ENCODE results near the gene SLCO3A1.
"Not testable (repeated sequence)": the region's sequence is repeated elsewhere in the genome, so short reads cannot be mapped to it uniquely, and the experiment has no call there.

The SLCO3A1 gene

DNA sequence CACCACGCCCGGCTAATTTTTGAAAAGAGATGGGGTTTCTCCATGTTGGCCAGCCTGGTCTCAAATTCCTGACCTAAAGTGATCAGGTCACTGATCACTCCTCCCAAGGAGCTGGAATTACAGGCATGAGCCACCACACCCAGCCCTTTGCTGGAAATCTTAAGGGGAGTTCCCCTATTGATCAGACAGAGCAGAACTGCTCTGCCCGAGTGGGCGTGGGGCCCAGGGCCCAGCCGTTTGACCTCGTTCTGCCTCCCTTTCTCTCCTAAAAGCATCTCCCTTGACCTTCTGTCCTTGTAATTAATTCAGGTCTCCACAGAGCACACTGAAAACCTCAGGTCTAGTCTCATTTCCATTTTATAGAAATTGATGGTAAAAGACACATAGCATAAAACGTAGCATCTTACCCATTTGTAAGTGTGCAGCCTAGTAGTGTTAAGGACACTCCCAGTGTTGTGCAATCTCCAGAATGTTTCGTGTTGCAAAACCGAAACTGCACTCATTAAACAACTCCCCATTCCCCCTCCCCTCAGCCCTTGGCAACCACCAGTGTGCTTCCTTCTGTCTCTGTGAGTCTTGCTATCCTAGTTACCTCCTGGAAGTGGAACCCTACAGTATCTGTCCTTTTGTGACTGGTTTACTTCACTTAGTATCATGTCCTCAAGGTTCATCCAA is 89.3 kb downstream of the SLCO3A1 start:
- DNase-seq, result peak; percentile 35 to 94

DNA sequence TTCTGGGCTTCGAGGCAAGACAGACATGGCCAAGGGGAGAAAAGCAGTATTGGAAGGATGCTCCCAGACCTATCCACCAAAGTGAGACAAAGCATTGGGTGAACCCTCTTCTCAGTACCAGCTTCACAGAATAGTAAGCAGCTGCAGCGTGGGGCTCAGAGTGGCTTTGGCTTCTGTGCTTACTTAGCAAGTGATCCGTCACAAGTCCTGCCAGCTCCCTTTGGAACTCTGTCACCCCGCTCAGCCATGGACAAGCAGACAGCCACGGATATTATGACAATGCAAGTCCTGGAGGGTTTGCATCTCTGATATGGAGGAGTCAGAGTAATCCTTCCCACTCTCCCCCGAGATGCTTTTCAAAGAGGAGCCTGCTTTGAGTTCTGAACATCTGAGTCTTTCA is 90.8 kb downstream of the SLCO3A1 start:
- no peak for DNase-seq

DNA sequence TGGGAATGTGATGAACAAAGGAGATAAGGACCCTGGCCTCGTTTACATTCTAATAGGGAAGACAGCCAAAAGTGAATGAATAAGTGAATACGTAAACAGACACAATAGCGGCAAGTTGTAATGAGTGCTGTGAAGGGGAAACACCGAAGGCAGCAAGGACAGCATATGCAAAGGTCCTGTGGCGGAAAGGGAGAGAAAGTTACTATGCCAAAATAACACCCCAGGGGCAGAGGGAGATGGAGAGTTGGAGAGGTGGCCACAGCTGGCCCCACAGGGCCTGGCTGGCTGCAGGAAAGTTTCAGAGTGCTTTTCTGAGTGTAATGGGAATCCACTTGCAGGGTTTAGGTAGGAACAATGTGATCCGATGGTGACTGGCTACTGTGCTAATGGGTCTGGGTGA is 91.9 kb downstream of the SLCO3A1 start:
- DNase-seq, result no peak

DNA sequence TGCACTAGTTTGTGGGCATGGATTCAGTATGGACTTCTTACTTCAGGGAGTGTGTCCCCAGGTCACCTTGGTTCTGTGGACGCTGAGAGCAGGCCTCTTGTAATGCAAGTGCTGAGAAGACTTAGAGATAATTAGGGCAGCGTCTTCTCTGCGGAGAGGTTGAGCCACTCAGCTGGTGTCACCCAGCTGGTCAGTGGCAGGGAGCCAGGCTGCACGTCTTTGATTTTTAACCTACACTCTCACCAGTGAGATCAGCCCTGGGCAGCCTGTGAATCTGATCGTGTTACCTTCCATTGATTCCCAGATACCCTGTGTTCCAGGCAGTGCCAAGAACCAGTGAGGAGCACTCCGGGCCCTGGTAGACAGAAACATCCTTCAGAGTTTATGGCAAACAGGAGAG is 92.6 kb downstream of the SLCO3A1 start:
- DNase-seq, result no peak

DNA sequence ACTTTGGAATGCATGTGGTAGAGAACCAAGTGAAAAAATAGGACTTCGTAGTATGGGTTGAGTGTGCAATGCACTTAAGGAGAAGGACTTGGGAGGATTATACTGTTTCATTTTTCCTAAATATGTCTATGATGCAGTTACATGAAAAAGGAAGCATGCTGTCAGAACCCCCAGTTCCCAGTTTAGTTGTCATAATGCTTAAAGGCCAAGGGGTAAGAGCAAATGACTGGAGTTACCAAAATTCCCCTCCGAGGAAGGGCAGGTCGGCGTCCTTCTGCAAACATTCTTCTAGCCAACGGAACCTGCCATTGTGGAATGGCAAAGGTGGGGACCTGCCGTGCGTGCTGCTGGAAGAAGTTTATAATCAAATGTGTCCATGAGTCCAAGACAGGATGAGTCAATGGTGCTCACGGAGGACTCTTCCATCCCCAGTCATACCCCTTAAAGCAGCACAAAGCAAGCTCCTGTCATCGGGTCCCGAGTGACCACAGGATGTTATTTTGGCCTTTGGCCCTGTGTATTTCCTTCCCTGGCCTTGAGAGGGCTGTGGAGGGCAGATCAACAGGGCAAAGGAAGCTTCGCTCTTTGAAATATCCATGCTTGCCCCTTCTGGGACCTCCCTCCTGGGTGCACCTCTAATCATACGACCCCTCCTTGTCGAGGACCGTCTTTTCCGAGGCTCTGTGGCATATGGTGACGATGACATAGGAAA is 93.2 kb downstream of the SLCO3A1 start:
- DNase-seq, result no peak

DNA sequence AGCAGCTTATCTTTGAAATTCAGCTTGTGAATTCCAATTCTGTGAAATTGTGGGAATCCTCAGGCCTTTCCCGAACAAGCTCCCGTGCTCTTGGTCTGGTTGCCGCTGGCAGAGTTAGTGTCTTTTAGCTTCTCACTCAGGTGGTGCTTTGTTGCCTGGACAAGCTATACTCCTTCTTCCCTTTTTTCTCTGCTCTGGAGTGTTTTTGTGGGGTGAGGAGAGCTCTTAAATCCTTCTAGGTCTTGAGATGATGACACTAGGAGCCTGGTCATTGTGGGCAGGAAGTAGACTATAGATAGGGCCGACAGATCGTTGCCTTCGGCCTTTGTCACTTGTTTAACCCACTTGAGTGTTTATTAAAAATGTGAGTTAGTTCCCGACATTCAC is 93.8 kb downstream of the SLCO3A1 start:
- DNase-seq, result peak in 1 of 2 donors; percentile 69

DNA sequence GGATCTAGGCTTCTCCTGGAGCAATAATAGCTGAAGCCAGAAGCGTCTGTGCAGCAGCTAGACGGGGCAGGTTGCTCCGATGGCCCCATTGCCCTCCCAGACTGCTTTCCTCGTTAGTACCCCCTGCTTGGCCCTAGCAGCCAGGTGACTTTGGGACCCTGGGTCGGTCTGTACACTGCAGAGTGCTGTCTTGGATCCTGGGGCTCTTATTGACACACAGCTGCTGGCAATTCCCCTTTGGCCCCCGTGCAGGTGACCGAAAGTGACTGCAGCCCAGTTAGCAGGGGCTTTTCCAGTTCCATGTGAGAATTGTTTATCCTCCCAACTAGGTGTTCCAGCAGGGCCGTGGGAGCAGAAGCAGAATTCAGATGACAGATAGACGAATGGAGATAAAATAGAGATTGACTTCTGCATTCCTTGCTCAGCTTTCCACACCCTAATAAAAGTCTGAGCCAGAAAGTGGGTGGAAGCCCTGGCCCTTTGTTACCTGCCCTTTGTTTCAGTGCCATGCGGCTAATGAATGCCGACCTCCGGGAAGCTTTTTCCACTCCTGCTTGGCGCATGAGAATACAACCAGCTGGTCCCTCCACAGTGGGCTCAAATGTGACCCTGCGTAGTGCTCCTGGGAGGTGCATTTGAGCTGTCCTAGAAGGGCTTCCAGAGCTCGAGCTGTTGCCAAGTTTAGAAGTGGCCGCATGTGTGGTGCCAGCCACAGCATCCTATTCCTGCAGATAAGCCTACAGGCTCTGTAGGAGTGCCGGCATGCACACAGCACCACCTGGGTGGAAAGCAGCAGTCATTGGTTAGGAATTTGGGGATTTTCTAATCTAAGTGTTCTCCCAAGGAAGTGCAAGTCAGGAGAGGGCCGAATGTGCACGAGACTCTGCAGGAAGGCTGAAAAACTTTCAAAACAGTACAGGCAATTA is 94.4 kb downstream of the SLCO3A1 start:
- no peak for DNase-seq

DNA sequence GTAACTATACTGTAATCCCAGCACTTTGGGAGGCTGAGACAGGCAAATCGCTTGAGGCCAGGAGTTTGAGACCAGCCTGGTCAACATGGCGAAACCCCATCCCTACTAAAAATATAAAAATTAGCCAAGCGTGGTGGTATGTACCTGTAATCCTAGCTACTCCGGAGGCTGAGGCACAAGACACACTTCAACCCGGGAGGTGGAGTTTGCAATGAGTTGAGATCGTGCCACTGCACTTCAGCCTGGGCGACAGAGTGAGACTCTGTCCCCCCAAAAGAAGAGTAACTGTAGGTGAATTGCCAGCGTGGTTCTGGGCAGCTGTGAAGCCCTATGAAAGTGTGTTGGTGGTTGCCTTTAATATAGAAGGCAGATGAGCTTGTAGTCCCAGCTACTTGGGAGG is 95.9 kb downstream of the SLCO3A1 start:
- no peak for DNase-seq

DNA sequence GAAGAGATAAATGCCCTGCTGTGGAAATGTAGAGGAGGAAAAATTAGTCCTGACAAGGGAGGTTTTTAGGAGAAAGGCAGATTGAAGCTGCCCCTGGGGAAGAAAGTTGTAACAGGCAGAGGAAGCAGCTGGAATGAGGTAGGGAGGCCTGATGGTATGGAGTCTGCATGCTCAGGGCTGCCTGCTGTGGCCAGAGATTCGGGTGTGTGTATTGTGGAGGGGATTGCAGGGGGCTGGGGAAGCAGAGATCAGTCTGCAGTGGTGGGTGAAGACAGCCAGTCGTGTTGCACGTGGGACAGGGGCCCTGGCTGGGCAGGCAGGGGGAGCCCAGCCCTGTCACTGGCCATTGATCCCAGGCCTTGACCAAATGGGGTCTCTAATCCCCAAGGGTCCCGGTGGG is 96.5 kb downstream of the SLCO3A1 start:
- no peak for DNase-seq

DNA sequence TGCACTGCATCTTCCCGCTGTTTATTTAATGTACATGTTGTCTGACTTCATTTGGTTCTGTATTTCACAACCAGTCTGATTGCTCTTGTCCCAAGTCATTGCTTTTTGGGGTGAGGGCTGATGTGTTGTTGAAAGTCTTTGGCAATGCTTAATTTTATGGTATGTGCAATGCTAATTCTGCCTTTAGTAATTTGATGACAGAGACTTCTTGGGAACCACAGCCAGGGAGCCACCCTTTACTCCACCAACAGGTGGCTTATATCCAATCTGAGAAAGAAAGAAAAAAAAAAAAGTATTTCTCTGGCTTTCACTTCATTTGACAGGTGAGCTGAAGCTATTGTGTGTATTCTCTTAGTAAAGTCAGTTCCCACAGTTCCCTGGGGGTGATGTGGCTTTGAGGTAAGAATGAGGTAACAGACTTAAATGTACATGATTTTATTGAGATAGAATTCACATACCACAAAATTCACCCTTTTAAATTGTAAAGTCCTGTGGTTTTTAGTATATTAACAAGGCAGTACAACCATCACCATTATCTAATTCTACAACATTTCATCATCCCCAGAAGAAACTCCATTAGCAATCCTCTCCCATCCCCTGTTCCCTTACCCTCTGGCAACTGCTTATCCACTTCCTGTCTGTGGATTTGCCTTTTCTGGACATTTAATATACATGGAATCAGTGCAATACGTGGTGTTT is 97.3 kb downstream of the SLCO3A1 start:
- DNase-seq, result no peak

DNA sequence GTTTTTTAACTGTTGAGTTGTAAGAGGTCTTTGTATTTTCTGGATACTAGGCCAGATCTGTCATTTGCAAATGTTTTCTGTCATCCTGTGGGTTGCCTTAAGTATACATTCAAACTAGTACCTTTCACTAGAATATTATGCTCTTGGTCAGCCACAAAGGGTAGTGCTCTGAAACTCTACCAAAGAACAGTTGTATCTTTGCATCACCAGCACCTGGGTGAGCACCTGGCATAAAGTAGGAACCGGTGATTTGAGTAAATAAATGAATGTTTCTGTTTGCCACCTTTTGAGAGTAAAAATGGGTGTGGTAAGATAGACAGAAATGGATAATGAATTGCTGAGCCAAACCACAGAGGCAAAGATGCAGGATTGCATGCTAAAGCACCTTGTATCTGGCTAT is 98.7 kb downstream of the SLCO3A1 start:
- DNase-seq, result no peak

DNA sequence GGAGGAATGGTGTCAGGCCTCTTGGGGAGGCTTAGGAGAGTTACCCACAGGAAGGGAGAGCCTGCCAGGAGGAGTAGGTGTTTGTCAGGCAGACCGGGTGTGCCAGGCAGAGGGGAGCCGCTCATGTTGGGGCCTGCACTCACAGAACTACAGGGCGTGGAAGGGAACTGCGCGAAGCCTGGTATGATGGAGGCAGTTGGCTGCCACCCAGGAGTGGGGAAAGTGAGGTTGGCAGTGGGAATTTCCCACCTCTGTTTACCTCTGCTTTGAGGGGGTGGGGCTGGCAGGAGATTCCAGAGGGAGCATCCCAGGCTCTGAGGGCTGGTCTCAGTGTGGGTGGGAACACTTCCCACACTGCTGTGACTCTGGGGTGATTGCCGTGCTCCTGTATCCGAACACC is 99.9 kb downstream of the SLCO3A1 start:
- no peak for DNase-seq

DNA sequence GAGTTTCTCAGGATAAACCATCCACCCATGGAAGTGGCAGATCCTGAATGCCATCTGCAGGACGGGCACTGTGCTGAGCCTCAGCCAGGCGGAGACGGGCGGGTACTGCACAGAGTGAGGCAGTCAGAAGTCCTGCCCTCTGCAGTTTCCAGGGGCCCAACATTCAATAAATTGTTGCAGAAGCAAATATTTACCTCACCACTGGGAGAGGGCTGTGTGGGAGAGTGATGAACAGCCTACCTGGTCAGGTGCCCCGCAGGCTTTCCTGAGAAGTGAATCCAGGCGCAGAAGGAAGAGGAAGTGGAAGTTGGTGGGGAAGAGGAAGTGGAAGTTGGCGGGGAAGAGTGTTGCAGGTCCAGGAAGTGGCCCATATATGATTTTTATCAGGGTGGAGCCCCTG is 100.8 kb downstream of the SLCO3A1 start:
- no peak for DNase-seq

DNA sequence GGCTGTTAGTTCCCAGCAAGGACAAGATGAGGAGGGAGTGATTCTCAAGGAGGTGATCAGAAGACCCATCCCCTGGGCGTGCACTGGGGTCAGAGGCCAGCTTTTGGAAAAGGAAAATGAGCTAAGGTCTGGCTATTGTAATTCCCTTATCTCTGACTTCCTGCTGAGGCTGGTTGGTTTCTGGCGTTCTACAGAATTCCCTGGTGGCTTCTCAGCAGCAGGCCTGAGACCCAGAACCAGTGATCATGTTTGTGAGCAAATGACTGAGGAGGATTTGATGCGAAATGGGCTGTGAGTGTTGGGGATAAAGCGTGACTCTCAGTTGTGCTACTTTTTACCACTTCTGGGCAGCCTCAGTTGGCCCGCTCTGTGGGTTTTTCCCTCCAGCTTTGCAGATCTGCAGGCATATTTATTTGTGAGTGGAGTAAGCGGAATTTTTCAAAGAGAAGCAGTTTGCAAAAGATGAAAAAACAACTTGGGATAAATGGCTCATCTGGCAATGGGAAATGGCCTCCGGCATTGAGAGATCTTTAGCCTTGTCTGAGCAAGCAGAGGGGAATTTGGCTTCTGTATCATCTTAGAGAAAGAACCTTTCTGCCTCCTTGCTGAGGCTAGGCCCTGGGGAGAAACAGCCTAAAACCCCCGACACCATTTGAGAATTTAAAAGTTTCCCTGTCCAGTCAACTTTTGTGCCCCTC is 102.7 kb downstream of the SLCO3A1 start:
- DNase-seq, result no peak

DNA sequence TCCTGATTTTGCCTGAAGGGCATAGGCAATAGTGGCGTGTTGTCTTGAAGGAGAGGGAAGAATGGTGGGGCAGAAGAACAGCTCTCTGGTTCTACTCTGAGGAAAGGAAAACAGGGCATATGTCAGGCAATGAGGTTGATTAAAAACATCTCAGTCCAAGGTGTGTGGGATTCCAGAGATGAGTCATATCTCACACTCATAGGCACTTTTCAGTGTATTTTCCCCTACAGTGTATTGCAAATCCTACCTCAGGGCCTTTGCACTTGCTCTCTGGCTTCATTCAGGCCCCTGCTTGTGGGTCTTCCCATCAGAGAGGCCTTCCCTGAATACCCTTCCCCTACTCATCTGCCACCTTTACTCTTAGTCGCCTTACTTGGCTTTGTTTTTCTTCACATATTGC is 107.8 kb downstream of the SLCO3A1 start:
- no peak for DNase-seq

DNA sequence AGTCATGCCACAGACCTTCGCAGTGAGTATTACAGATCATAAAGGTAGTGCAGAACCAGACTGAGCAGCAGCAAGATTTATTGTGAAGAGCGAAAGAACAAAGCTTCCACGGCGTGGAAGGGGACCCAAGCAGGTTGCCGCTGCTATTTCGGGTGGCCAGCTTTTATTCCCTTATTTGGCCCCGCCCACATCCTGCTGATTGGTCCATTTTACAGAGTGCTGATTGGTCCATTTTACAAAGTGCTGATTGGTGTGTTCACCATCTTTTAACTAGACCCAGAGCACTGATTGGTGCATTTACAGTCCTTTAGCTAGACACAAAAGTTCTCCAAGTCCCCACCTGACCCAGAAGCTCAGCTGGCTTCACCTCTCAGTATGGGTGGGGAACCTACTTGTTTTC is 110.2 kb downstream of the SLCO3A1 start:
- not testable (repeated sequence) for DNase-seq

DNA sequence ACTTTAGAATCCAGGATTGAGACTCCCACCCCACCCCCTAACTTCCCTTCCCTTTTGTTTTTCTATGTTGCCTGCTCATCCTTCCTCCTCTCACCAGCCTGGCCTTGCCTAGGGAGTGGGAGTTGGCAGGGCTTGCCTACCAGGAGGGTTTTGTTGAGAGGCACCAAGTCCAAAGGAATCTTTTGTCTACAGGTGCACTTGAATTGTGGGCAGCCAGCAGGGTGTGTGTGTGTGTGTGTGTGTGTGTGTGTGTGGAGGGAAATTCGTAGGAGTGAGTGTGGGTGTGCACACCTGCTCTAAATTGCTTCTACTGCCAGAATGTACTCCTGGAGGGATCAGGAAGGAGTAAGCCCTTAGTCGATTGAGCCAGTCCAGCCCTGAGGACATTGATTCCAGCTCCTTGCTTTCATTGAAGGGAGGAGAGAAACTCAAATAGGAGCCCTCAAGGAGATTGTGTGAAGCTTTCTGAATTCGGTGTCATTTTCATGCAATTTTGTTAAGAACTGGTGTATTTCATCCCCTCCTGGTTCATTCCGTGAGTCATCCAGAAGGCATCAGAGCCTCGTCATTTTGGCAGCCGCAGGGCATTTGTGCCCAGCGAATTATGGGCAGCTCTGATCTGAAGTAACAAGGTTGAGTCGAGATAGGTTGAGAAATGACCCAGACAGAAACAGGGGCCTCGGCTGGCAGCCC is 112.1 kb downstream of the SLCO3A1 start:
- DNase-seq, result no peak

DNA sequence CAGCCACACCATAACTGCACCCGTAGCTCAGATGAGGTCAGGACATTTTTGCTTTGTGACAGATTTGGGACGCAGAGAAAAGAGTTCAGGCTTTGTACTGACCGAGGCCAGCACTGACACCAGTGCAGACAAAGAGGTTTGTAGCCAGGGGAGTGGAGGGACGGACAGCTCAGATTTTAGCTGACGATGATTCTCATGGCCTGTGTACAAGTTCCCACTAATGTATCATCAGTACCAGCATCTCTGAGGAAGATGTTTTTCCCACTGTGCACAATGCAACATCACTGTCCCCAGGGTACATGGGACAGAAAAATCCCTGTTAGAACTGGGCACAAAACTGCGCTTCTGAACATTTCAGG is 112.7 kb downstream of the SLCO3A1 start:
- DNase-seq, result no peak

DNA sequence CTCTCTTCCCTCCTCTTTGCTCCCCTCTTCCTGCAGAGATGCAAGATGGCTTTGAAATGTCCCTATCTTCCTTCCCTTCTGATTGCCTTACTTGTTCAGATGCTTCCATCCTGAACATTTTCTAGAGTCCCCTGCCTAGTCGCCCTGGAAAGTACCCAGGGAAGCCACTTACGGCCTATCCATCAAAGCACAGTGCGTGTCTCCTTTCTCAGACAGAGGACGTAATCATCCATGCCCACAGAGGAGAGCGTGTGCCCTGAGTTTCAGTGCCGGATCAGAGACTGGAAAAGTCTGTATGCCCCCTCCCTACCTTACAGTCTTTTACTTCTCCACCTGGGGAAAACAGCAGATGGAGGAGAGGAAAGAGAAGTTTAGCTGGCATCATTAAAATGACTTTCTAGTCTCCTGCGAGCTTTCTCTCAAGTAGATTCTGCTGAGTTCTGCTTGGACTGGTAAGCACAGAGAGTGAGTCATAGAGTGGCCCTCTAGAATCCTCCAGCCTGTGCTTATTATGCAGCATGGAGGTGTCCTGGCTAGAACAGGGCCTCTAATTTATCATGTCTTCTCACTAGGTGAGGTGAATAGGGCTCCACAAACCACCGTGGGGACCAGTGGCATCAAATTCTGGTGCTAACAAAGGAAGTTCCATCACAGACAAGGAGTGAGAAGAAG is 114.6 kb downstream of the SLCO3A1 start:
- no peak for DNase-seq

DNA sequence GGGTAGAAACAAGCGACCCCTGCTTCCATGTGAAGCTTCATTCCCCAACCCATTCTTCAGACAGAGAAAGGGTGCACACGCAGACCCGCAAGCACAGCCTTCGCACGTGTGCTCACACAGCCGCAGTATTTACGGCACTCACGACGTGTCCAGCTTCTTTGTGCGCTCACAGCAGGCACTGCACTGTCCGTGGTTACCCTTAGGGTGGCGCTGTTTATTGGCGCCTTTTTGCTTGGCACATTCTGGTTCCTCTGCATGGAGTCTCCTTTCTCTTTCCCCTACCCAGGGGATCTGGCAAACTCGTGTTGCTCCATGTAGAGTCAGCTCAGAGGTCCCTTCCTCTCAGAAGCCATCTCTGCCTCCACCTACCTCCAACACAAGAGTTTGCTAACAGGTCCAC is 115.1 kb downstream of the SLCO3A1 start:
- DNase-seq, result no peak

DNA sequence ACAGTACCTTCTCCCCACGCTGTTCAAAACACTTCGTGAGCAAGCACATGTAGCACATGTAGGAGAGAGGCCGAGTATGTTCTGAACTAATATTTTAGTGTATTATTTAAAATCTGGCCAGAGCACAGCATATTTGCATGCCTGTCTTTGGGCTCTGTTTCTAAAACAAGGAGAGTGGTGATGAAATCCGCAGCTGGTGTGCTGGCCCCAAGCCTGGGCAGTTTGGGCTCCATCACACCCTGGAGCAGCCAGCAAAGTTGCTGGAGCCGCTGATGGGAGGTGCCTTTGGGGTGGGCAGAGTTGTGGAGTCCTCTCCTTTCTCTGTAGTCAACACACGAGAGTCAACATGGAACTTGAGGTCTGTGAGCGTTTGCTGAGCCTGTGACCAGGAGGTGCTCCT is 116.6 kb downstream of the SLCO3A1 start:
- DNase-seq, result no peak

Measured in bone marrow (tissue), 2 donors.